NCI-H146 treated with DMSO at 0.1 percent for 48 hours (cell line): ENCODE data around the gene HDAC10.

Experiments
- DNase-seq: peaks from one replicate; lab custom pipeline; 2025; ENCODE audit not compliant: unreplicated experiment; lab: John Stamatoyannopoulos, UW

Gene HDAC10

DNA sequence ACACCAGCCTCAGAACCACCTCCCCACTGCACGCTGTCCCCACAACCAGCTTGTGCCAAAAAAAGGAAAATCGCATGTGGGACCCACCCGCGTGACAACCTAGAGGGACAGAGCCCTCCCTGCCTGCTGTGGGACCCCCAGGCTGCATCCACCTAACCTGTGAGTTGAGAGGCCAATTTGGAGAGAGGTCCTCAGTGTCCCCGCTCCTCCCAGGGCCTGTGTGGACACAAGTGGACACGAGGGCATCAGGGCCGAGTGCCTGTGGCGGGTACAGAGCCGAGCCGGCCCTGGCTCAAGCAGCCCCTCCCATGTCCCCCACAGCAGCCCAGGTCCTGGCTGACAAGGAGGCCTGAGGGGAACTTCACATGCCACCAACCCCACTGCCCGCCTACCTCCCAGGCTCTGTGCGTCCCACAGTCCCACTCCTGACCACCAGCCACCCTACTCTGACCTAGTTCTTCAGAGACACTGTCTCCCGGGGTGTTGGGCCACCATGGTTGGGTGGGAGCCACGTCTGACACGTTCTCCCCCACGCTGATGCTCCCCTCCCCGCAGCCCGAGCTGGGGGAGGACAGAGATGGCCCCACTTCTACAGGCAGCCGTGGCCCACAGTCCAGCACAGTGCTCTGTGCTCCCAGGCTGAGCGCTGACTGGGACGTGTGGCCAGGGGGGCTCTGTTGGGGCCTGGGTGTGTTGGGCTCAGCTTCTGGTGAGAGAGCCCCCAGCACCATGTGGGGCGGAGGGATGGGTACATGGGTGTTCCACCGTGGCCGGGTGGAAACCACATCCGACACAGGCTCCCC lies 31.1 kb downstream of the HDAC10 start:
- no peak for DNase-seq

DNA sequence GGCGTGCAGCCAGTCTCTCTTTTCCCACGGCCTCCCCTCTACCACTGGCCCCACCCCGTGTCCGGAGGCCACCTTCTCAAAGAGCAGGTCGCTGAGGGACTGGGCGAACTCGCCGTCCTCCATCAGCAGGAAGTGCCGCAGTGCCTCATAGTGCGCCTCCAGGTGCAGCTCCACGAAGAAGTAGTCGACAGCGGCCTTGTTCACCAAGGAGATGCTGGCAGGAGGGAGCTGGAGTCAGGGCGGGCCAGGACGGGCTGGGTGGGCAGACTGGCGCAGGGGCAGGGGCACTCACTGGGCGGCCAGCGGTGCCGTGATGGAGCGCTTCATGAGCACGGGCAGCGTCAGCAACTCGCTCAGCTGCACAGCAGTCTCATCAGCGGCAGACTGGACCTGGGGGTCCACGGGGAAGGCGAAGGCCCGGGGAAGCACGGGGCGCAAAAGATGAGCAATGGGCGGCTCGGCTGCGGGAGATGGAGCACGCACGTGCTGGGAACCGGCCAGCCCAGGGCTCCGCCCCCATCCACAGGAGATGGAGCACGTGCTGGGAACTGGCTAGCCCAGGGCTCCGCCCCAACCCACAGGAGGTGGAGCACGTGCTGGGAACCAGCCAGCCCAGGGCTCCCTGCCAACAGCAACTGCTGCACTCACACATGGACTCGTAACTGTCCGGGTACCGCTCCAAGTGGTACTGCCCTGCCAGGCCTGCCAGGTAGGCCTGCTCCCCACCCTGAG lies 31.9 kb downstream of the HDAC10 start:
- DNase-seq: no peak

DNA sequence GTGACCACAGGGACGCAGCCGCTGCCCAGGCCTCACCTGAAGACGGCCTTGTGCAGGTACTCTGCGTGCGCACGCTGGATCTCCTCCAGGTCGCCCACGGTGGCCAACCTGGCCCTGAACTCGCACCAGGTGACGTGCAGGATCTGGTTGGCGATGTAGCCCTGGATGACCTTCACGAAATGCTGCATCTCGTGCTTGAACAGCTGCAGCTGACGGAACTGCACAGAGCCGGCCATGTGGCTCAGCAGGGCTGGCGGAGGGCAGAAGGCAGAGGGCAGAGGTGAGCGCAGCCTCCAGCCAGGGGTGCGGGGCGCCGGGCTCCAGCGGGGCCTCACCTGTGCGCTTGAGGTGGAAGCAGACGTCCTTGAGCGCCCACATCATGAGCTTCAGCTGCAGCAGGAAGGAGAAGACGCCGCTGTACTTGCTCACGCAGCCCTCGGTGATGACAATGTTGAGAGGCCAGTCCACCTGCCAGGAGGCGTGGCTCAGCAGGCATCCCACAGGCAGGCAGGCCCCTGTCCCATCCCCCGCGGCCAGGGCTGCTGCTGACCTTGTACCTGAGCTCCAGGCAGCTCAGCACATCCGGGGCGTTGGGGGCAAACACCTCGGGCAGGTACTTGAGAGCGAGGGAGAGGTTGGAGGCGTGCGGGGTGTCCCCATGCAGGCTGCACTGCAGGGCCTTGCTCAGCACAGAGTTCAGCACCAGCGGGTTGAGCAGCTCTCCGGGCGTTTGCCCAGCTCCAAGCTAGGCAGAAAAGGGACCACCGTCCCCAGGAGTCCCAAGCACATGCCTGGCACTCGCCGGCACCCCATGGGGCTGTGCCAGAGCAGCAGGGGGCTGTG lies 32.7 kb downstream of the HDAC10 start:
- no peak for DNase-seq

DNA sequence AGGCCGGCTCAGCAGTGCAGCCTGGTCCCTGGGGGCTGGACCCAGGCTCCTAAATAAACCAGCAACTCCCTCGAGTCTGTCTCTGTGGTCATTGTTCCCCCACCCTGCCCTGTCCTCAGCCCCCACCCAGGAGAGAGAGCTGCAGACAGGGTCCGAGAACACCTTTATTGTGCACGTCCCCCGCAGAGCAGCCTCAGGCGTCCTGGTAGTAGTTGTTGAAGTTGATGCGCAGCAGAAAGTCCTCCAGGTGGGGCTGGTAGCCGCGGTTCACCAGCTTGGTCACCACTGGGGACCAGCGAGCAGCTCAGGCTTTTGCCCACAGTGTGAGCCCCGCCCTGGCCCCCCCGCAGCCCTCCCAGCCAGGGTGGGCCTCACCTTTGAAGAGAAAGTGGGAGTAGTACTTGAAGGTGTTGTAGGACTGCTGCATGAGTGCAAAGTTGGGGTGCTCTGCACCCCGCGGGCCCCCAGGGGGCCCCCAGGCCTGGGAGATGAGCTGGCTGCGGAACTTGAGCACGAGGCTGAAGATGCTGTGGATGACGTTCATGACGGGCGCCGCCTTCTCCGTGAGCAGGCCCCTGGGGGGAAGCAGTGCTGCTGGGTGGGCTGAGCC lies 33.4 kb downstream of the HDAC10 start:
- no peak for DNase-seq

DNA sequence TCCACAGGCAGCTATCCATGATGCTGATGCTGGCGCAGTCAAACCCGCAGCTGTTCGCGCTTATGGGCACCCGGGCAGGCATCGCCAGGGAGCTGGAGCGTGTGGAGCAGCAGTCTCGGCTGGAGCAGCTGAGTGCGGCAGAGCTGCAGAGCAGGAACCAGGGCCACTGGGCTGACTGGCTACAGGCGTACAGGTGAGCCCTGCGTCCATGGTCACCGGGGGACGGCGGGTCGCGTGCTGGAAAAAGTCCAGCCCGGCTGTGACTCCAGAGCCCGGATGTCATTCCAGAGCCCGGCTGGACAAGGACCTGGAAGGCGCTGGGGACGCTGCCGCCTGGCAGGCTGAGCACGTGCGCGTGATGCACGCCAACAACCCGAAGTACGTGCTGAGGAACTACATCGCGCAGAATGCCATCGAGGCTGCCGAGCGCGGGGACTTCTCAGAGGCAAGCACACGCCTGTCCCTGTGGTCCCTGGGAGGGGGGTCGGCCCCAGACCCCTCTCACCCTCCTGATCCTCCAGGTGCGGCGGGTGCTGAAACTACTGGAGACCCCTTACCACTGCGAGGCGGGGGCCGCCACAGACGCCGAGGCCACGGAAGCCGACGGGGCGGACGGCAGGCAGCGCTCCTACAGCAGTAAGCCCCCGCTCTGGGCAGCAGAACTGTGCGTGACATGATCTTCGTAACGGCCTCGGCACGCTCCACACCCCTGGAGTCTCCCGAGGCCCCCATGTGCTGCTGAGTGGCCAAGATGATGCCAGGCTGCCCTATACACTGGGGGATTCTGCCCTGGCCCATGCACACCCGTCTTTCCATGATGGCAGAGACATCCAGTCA lies 34.2 kb downstream of the HDAC10 start:
- DNase-seq: no peak

DNA sequence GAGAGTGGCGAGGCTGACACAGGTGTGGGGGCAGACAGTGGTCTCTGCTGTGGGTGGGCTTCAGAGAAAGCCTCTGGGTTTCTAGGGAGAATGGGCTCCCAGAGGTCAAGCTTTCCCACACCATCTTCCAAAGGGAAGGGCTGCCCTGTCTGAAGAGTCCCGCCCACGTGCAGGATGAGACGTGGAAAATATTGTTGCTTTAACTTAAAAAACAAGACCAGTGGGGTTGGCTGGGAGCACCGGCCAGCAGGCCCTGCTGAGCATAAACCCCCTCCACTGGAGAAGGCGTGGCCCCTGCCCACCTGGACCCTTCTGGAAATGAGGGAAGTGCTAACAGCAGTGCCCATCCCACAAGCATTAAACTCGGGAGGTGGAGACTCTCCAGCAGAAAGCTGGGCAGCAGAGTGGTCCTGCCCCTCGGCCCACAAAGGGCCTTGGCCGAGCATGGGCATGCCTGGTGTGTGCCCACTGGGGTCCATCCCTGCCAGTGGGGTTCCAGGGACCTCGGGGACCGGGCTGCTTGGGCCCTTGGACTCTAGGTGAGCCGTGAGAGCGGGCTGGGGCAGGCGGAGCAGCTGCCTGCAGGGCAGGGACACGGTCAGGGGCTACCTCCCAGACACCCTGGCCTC lies 34.9 kb downstream of the HDAC10 start:
- DNase-seq: no peak

DNA sequence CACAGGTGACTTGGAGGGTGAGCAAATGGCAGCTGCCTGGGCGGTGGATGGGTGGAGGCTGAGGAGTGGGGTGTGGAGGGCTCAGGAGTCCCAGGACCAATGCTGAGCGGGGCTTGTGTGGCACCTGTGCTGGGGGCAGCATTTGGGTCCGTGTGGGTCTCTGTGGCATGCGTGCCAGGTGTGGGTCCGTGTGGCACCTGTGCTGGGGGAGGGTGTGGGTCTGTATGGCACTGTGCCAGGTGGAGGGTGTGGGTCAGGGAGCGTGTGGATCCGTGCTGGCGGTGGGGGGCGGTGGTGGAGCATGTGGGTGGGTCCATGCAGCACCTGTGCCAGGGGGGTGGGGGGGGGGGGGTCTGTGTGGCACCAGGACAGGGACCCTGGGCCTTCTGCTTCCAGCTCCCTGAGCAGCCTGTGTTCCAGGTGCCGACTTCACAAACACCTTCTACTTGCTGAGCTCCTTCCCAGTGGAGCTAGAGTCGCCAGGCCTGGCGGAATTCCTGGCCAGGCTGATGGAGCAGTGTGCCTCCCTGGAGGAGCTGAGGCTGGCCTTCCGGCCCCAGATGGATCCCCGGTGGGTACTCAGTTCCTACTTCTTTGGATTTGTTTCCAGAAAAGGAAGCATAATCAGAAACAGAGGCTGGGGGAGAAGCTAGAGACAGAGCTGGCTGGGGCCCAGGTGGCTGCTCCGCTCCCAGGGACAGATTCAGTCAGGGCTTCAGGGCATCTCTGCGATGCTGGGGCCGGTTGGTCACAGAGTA lies 35.6 kb downstream of the HDAC10 start:
- DNase-seq: no peak

DNA sequence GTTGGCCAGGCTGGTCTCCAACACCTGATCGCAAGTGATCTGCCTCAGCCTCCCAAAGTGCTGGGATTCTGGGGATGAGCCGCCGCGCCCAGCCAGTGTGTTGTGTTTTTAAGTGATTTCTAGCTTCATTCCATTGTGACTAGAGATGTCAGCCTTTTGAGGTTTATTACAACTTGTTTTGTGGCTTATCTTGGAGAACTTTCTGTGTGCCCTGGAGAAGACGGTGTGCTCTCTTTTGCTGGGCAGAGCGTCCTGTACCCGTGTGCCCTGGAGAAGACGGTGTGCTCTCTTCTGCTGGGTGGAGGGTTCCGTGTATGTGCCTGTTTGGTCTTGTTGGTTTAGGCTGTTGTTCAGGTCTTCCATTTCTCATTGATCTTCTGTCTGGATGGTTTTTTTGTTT lies 37.8 kb downstream of the HDAC10 start:
- no peak for DNase-seq

DNA sequence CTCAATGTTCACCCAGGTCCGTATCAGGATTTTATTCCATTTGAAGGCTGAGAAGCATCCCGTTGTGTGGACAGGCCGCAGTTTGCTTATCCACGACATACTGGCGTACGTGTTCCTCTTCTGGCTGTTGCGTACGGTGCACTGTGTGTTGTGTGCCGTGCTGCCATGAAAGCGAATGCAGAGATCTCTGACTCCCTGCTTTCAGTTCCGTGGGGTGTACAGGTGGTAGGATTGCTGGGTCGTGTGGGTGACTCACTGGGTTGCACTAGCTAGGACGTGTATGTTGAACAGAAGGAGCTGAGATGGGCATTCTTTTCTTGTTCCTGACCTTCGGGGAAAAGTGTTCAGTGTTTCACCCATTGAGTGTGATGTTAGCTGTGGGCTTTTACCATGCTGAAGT lies 39.9 kb downstream of the HDAC10 start:
- no peak for DNase-seq

DNA sequence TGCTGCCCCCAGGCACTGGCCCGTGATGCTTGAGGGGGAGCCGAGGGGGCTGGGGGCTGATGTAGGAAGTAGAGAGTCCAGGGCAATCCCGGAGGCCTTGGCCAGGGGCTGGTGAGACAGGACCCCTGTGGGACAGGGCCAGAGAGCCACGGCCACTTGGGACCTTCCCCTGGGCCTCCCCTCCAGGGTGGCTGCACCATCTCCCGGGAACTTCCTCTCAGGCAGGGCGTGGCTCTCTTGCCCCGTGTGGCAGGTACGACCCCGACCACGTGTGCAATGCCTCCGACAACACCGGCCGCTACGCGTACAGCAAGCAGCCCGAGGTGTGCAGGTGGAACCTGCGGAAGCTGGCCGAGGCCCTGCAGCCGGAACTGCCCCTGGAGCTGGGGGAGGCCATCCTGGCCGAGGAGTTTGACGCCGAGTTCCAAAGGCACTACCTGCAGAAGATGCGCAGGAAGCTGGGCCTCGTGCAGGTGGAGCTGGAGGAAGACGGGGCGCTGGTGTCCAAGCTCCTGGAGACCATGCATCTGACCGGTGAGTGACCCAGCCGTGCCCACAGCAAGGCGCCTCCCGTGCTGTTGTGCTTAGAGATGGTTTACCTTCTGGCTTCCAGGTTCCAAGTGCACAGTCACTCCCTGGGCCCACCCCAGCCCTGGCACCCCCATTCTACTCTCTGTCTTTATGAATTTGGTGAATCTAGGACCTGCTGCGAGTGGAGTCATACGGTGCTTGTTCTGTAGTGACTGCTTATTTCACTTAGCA lies 40.5 kb downstream of the HDAC10 start:
- DNase-seq: no peak

DNA sequence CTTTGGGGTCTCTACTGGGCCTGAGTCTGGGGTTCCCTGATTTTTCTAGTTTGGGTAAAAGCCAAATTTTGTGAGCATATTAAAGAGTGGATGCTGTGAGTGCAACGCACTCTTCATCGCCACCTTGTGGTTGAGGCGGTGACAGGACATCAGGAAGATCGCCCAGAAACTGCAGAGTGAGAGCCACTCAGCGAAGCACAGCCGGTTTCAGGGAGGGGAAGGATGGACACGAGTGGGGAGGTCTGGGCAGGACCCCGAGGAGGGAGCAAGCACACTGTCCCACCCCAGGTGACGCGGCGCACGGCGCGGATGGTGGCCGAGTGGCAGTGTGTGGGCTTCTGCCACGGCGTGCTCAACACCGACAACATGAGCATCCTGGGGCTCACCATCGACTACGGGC lies 41.2 kb downstream of the HDAC10 start:
- DNase-seq: no peak

DNA sequence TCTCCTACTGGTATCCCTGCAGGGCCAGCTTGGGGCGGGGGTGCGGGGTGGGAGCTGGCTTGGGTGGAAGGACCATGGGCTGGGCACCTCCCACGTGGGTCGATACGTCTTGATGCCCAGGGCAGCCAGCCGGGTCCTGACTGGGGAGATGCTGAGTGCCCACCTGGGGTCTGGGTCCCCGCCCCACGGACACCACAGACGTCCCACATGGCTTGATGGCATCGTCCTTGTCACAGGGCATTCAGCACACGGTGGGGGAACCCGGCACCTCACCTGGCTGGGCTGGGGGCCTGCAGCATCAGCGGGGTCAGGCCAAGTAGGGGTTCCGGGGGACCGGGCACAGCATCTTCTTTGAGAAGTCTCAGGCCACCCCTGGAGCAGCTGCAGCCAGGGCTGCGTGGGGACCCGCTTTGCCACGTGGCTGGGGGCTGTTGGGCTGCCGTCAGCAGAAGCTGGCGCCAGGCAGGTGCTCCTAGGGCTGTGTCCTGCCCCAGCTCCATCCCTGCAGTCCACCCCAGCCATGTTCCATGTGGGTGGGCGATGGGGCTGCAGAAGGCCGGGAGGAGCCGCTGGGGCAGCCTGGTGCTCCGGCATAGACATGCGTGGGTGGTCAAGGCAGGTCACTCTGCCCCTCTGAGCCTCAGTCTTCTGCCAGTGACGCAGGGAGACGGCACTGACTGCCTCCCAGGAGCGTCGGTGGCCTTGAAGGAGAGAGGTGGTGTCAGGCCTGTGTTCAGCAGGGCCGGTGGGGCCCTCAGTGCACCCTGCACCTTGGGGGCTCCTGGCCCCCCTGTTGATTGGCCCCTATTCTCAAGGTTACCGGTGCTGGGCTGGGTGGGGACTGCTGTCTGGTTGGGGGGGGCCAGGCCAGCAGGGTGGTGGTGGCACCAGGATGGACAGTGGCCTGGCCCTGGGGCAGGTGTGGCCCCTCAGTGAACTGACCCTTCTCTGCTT lies 41.8 kb downstream of the HDAC10 start:
- no peak for DNase-seq

DNA sequence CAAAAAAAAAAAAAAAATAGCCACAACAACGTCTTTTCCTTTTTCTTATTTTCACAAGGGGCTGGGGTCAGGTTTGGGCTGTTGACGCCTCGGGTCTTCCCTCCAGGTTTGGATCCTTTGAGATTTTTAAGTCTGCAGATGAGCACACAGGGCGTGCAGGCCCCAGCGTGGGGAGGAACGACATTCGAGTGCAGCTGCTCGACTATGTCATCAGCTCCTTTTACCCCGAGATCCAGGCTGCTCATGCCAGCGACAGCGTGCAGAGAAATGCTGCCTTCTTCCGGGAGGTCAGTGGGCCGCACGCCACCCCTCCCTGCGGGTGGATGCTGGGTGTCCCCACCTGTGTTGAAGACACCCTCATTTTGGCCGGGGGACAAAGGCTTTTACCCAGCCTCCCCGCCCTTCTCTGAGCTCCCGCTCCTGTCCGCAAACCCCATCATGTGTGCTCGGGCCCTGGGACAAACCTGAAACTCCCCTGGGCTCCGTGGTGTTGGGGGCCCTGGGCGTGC lies 42.6 kb downstream of the HDAC10 start:
- no peak for DNase-seq

DNA sequence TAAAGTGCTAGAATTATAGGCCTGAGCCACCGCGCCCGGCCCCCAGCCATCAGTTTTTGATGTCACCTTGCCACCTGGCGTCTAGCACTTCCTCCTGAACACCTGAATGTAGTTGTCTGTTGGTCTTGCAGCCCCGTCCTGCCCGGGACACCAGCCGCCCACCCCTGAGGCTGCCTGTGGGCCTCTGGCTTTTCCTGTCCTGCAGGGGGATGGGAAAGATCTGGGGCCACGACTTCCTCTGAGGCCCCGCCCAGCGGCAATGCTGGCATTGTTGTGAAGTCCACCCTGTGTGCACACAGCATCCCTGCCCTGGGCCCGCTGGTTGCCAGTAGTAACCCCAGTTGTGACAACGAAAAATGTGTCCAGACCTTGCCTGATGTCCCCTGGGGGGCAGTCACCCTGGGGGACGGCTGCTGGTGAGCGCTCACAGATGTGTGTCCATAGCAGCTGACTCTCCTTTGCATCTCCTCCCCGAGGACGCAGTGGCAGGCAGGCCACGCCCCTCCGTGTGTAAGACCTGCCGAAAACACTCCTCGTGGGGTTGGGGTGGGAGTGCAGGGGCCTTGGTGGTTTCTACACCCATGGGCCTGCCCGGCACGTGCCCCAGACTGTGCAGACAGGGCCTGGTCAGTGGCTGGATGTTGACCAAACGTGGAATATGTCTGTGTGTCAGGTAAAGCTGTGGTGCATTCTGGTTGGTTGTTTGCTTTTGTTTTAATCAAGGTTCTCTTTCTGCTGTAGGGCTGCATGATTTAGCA lies 43.5 kb downstream of the HDAC10 start:
- DNase-seq: no peak

DNA sequence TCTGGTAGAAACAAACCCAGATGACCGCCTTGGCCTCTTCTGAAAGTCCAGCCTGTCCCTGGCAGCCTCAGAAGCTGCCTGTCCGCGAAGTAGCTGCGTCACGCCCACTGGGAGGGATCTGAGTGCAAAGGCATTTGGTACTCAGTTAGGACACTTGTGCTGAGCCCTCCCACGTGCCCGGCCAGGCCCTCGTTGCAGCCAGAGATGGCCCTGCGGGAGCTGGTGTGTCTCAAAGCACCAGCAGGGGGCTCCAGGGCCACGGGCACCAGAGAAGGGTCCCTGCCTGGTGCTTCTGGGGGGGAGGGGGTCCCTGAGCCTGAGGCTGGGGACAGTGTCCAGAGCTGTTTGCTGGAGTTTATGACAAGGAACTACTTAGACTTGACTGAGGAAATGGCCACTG lies 44.5 kb downstream of the HDAC10 start:
- no peak for DNase-seq

DNA sequence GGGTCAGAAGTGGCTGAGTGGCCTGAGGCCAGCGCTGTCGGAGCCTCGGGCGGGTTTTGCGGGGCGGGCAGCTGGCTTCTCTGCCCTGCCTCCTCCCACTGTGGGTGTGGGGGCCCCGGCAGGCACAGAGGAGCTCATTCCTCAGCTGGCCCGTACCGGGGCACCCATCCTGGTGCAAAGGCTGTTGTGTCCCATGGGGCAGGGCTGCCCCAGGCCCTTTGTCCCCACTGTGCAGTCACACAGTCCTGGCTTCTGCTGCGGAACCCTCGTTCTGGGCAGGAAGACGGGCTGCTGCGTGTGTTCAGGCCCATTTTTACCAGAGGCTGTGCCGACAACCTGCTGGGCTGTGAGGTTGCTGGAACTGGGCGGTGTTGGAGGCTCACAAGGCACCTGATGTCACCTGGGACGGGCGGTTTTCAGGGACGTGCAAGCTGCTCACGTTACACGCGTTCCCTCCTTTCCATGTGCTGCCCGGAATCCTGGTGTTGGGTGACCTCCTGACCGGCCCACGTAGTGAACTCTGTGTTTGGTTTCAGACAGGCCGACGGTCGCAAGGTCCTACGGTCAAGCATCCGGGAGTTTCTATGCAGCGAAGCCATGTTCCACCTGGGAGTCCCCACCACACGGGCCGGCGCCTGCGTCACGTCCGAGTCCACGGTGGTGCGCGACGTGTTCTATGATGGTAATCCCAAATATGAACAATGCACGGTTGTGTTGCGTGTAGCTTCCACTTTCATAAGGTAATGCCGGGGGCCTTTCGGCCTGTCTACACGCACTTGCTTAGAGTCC lies 45.1 kb downstream of the HDAC10 start:
- DNase-seq: no peak
